ENCODE data around the gene GRPEL1. TPM values are rescaled to one million over a fixed set of nuclear protein-coding genes. Genes with fewer than 3 reads are reported as not detected.

The GRPEL1 gene
- total and polyA plus RNA-seq, 2 of the 4 experiments (the other 2 are of a cell fraction), result 33.0 to 33.9 TPM

- CTCF ChIA-PET, result no interaction called here
- H3K56ac ChIP-seq (ENCODE audit: extremely low read depth, insufficient read depth, low read length), result no peak overlapping the region
- no peak overlapping the region for H2AK5ac ChIP-seq (ENCODE audit: low read depth, low read length)
- intact Hi-C loops (cut with micrococcal nuclease), result no loop called here
- H3K23ac ChIP-seq (ENCODE audit: low read depth, low read length), result no peak overlapping the region
- DNase-seq (no peak), ATAC-seq (ENCODE audit: low read depth) (no peak)
- dilution Hi-C loops (cut with HindIII; ENCODE audit: low sequenced_read_pairs, unreplicated experiment), result no loop called here
- in situ Hi-C loops (cut with MboI; ENCODE audit: low sequenced_read_pairs), result no loop called here
- no peak overlapping the region for H4K5ac ChIP-seq (ENCODE audit: low read depth, low read length)
- H4K91ac ChIP-seq (ENCODE audit: insufficient read depth, low read depth, low read length), result no peak overlapping the region
- POLR2A ChIA-PET (ENCODE audit: unreplicated experiment), result no interaction called here
- H2BK15ac ChIP-seq (ENCODE audit: low read depth, low read length), result no peak overlapping the region
- no peak overlapping the region for H2BK20ac ChIP-seq (ENCODE audit: low read depth, low read length)
- no peak overlapping the region for H3K18ac ChIP-seq (ENCODE audit: low read depth, low read length)
- H3K27ac ChIP-seq (ENCODE audit: insufficient read depth, low read length), result no peak overlapping the region
- H4K20me1 ChIP-seq (ENCODE audit: insufficient read depth, low read length), result peaks cover 17% of the 10 kb centered on the region
- peaks cover 42 to 53% of the 10 kb centered on the region in 2 experiments for H3K79me1 ChIP-seq (ENCODE audit: low read depth in 1 of 2, low read length in 2 of 2)
- WGBS, 2 experiments (ENCODE audit: extremely low coverage in 2 of 2, insufficient read length in 1 of 2), result 93% methylated on average over 3 of the region's 6 CpGs; no CpG with 5 or more reads in 1 of the 2 experiments
- peaks cover 3% of the 10 kb centered on the region; the same call in 1 of the 2 replicates for H3K4me1 ChIP-seq (ENCODE audit: control insufficient read depth, insufficient read depth, low read length)
- H3K27me3 ChIP-seq (ENCODE audit: control insufficient read depth, insufficient read depth, low read length), result no peaks in the 10 kb centered on the region
- TF ChIP-seq MAZ (IDR thresholded peaks at IDR 0.05; ENCODE audit: borderline replicate concordance, low read depth, low read length) (no peak), FOS (IDR thresholded peaks at IDR 0.05; ENCODE audit: low read depth, low read length) (no peak), RCOR1 (IDR thresholded peaks at IDR 0.05; ENCODE audit: insufficient replicate concordance, low read length) (no peak), NFE2L2 (IDR thresholded peaks at IDR 0.05; ENCODE audit: low read depth, low read length) (no peak), RFX5 (IDR thresholded peaks at IDR 0.05; ENCODE audit: low read depth, low read length) (no peak), ELK1 (IDR thresholded peaks at IDR 0.05; ENCODE audit: borderline replicate concordance, low read depth, low read length) (no peak), CEBPB (IDR thresholded peaks at IDR 0.05; ENCODE audit: low read depth, low read length) (no peak), RAD21 (IDR thresholded peaks at IDR 0.05; ENCODE audit: low read length) (no peak), BHLHE40 (IDR thresholded peaks at IDR 0.05; ENCODE audit: low read depth, low read length) (no peak), POLR2A (IDR thresholded peaks at IDR 0.05; ENCODE audit: low read depth, low read length) (no peak), MXI1 (IDR thresholded peaks at IDR 0.05; ENCODE audit: borderline replicate concordance, low read depth, low read length) (no peak), CTCF (conservative IDR thresholded peaks at IDR 0.05; ENCODE audit: low read depth, low read length) (no peak), CHD1 (IDR thresholded peaks at IDR 0.05; ENCODE audit: low read depth, low read length) (no peak), MAFK (IDR thresholded peaks at IDR 0.05; ENCODE audit: low read depth, low read length) (no peak), USF2 (IDR thresholded peaks at IDR 0.05; ENCODE audit: low read depth, low read length) (no peak), SMC3 (IDR thresholded peaks at IDR 0.05; ENCODE audit: low read depth, low read length) (no peak)
- H3K4me2 ChIP-seq (ENCODE audit: low read depth, low read length), result no peak overlapping the region
- H3K4me3 ChIP-seq (ENCODE audit: insufficient read depth, low read depth, low read length), result no peak overlapping the region
- H3K36me3 ChIP-seq (ENCODE audit: control insufficient read depth, insufficient read depth, low read length), result peaks cover 45% of the 10 kb centered on the region
- H2AFZ ChIP-seq (replicated peaks; ENCODE audit: low read length, poor library complexity), result no peak overlapping the region
- no peak overlapping the region for H2BK5ac ChIP-seq (ENCODE audit: low read depth, low read length, poor library complexity, severe bottlenecking)
- BruUV-seq (replicated peaks), result no TSS peak
- no peak overlapping the region for H3K14ac ChIP-seq (replicated peaks; ENCODE audit: low read depth, low read length)
- peaks cover 3% of the 10 kb centered on the region; the same call in 1 of the 2 replicates for H3K9me1 ChIP-seq (ENCODE audit: insufficient read depth, low read length)
- no peaks in the 10 kb centered on the region for H3K9me3 ChIP-seq (ENCODE audit: control insufficient read depth, insufficient read depth, low read length)
- no peak overlapping the region for H2BK120ac ChIP-seq (ENCODE audit: low read depth, low read length)
- H3K4ac ChIP-seq (ENCODE audit: low read depth, low read length), result no peak overlapping the region
- no peak overlapping the region for H2AK9ac ChIP-seq (replicated peaks; ENCODE audit: low read depth, low read length, poor library complexity)
- H4K8ac ChIP-seq (ENCODE audit: low read depth in 2 of 2, low read length in 2 of 2), result no peak overlapping the region
- no peak overlapping the region for H3K9ac ChIP-seq (ENCODE audit: low read depth, low read length)
These were observed 6.0 kb downstream of the GRPEL1 start for GRCh38 chr4:7061815-7062214.

Data from IMR-90 (cell line).